Chondrocyte (in vitro differentiated cells): ENCODE results near the gene RGS10. TPM values are rescaled to one million over a fixed set of nuclear protein-coding genes. Genes with fewer than 3 reads are reported as not detected.

Source experiments
- DNase-seq: peaks from one replicate; pipeline ENCODE4 v3.0.0; 2021; ENCODE audit warnings: mixed read lengths, low spot score
- H3K27ac Mint-ChIP-seq: one replicate; pipeline ENCODE4 v1.8.0; 2021; ENCODE audit warnings: mild to moderate bottlenecking, moderate library complexity, mixed read lengths; ENCODE audit not compliant: unreplicated experiment
- H3K27me3 Mint-ChIP-seq: 2 replicates; pipeline ENCODE4 v1.8.0; 2021; ENCODE audit warnings: low read depth, mixed read lengths
- H3K36me3 Mint-ChIP-seq: 2 replicates; pipeline ENCODE4 v1.8.0; 2021; ENCODE audit warnings: low read depth, mixed read lengths
- H3K4me1 Mint-ChIP-seq: 2 replicates; pipeline ENCODE4 v1.8.0; 2021; ENCODE audit warnings: low read depth, mild to moderate bottlenecking, mixed read lengths
- H3K4me3 Mint-ChIP-seq: one replicate; pipeline ENCODE4 v1.8.0; 2021; ENCODE audit warnings: mild to moderate bottlenecking, moderate library complexity, mixed read lengths; ENCODE audit not compliant: unreplicated experiment
- H3K9me3 Mint-ChIP-seq: 2 replicates; pipeline ENCODE4 v1.8.0; 2021; ENCODE audit warnings: low read depth, mixed read lengths
- total RNA-seq: library from RNA; stranded (reverse); gene quantifications from 3 replicates; pipeline ENCODE4 v1.2.1, GENCODE V29; 2021
- TF ChIP-seq, protein P1 (sequence below): fragments of 200-600 bp; sonication (generic); IDR thresholded peaks from 2 replicates; pipeline ENCODE4 v1.5.0; 2021; ENCODE audit warnings: antibody characterized with exemption, mild to moderate bottlenecking, moderate library complexity

Gene RGS10
- total RNA-seq, 1 donor from 2014 or later = 19.7 TPM

- no peak for DNase-seq
- TF ChIP-seq, protein P1, sequence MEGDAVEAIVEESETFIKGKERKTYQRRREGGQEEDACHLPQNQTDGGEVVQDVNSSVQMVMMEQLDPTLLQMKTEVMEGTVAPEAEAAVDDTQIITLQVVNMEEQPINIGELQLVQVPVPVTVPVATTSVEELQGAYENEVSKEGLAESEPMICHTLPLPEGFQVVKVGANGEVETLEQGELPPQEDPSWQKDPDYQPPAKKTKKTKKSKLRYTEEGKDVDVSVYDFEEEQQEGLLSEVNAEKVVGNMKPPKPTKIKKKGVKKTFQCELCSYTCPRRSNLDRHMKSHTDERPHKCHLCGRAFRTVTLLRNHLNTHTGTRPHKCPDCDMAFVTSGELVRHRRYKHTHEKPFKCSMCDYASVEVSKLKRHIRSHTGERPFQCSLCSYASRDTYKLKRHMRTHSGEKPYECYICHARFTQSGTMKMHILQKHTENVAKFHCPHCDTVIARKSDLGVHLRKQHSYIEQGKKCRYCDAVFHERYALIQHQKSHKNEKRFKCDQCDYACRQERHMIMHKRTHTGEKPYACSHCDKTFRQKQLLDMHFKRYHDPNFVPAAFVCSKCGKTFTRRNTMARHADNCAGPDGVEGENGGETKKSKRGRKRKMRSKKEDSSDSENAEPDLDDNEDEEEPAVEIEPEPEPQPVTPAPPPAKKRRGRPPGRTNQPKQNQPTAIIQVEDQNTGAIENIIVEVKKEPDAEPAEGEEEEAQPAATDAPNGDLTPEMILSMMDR = no peak
- Mint-ChIP-seq H3K27me3 (peaks cover 20% of the 10 kb centered on the region), H3K9me3 (peaks cover 3% of the 10 kb centered on the region), H3K4me3 (no peak overlapping the region), H3K27ac (no peak overlapping the region), H3K36me3 (no peaks in the 10 kb centered on the region), H3K4me1 (peaks cover 6% of the 10 kb centered on the region)
These were observed 6.9 kb upstream of the RGS10 start for GRCh38 chr10:119549247-119549999.

DNA sequence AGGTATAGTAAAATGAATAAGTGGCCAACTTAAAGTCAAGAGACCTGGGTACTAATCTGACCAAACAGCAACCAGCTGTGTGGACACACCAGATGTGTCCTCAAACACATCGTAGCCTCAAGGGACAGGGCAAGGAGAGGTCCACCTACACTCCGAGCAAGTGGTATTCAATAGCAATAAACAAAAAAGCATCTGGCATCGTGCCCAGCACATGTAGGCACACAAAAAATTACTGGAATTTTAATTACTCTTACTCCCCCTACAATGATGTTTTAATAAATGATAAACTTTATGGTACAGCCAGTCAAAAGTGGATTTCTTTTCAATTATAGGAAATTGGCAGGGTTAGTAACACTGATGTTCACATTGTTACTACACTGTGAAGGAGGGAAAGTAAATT, 3.5 kb upstream of the RGS10 start:
- H3K27me3 Mint-ChIP-seq = peaks cover 16% of the 10 kb centered on the region
- TF ChIP-seq, protein P1 = no peak
- no peak overlapping the region for H3K27ac Mint-ChIP-seq
- DNase-seq = no peak
- H3K4me3 Mint-ChIP-seq = no peak overlapping the region
- H3K36me3 Mint-ChIP-seq = no peaks in the 10 kb centered on the region
- H3K9me3 Mint-ChIP-seq = peaks cover 3% of the 10 kb centered on the region
- peaks cover 22% of the 10 kb centered on the region for H3K4me1 Mint-ChIP-seq

DNA sequence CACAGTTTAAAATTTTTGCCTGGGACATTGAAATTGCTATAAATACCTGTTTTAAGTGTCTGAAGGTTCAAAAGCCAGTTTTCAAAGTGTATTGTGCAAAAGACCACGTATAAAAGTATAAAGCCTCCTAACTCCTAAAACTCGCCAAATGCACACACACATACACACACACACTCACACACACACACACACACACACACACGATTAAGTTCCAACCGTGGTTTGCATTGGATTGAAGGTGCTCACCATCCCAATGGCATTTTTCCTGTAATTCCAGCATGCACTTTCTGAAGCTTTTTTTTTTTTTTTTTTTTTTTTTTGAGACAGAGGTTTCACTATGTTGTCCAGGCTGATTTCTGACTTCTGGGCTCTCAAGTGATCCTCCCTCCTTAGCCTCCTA, 2.8 kb upstream of the RGS10 start:
- Mint-ChIP-seq H3K9me3 (peaks cover 3% of the 10 kb centered on the region), H3K27ac (no peak overlapping the region)

DNA sequence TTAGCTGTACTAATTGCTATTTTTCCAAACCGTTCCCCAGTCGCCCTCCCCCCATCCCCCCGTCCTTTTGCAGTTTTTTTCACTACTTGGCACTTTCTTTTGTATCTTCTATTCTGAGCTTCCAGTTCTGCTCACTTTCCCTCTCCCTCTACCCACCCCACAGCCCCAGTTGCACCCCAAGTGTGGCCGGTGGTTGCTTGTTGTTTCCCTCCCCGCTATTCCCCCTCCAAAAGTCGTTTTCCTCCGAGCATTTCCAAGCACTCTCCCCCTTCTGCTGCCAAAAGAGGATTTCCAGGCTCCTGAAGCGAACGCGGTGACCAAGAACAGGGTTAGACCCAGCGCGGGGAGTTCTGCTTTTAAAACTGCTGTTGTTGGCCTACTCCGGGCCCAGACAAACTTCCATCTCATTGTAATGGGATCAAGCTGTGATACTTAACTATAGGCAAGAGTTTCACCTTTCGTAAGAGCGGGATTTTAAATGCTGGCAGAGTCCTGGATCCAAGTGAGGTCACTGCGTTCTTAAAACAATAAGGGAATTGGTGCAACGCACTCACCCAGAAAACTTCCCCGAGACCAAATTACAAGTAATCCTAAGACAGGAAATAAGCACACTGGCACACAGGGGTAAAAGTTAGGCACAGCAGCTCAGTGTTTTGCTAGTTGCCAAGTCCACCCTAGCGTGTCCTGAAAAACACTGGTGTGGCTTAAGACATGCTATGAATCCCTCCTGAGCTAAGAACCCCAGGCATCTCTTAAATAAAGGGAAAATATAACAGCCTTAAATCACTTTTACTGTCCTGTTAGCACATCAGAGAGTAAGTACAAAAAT, 1.5 kb upstream of the RGS10 start:
- DNase-seq = no peak
- Mint-ChIP-seq H3K27ac (no peak overlapping the region), H3K9me3 (peaks cover 3% of the 10 kb centered on the region), H3K27me3 (peaks cover 15% of the 10 kb centered on the region), H3K36me3 (no peaks in the 10 kb centered on the region), H3K4me1 (peaks cover 29% of the 10 kb centered on the region), H3K4me3 (peak overlapping the region; percentile 77)
- TF ChIP-seq, protein P1 = no peak

More for the DNA sequence above, 2.8 kb upstream of the RGS10 start:
- H3K4me1 Mint-ChIP-seq = peaks cover 28% of the 10 kb centered on the region
- DNase-seq = no peak
- peaks cover 16% of the 10 kb centered on the region for H3K27me3 Mint-ChIP-seq
- no peak overlapping the region for H3K4me3 Mint-ChIP-seq
- TF ChIP-seq, protein P1 = no peak
- no peaks in the 10 kb centered on the region for H3K36me3 Mint-ChIP-seq

GRCh38 chr10:119542988-119543813, 682 bp upstream of the RGS10 start:
- DNase-seq = no peak
- Mint-ChIP-seq H3K4me3 (peak overlapping the region; percentile 77), H3K9me3 (no peaks in the 10 kb centered on the region), H3K27me3 (peaks cover 7% of the 10 kb centered on the region), H3K36me3 (no peaks in the 10 kb centered on the region), H3K27ac (peak overlapping the region; percentile 78), H3K4me1 (peaks cover 33% of the 10 kb centered on the region)
- TF ChIP-seq, protein P1 = peak; percentile 80
